HG02759 (cell line): ENCODE measurements around the gene APLP1.
"Not testable (repeated sequence)": the region's sequence is repeated elsewhere in the genome, so short reads cannot be mapped to it uniquely, and the experiment has no call there.

Experiments
- ATAC-seq: cut with Tn5 transposase; IDR thresholded peaks from one replicate; pipeline ENCODE4 v1.9.1; 2021; ENCODE audit warnings: mild to moderate bottlenecking, moderate library complexity; ENCODE audit not compliant: unreplicated experiment

Gene APLP1

GRCh38 chr19:35882114-35882832 is 13.9 kb downstream of the APLP1 start:
- no peak for ATAC-seq

GRCh38 chr19:35883882-35884281 is 15.5 kb downstream of the APLP1 start:
- ATAC-seq: no peak

GRCh38 chr19:35885225-35885738 is 16.9 kb downstream of the APLP1 start:
- ATAC-seq: no peak

- no peak for ATAC-seq
These were observed 17.5 kb downstream of the APLP1 start for GRCh38 chr19:35885904-35886303.

- no peak for ATAC-seq
These were observed 18.8 kb downstream of the APLP1 start for GRCh38 chr19:35887197-35887596.

GRCh38 chr19:35888398-35888797 is 20.0 kb downstream of the APLP1 start:
- ATAC-seq: no peak

GRCh38 chr19:35889370-35890112 is 21.2 kb downstream of the APLP1 start:
- ATAC-seq: no peak

GRCh38 chr19:35890113-35890650 is 21.8 kb downstream of the APLP1 start:
- no peak for ATAC-seq

GRCh38 chr19:35891819-35892218 is 23.4 kb downstream of the APLP1 start:
- ATAC-seq: not testable (repeated sequence)

GRCh38 chr19:35894342-35894741 is 26.0 kb downstream of the APLP1 start:
- ATAC-seq: no peak

GRCh38 chr19:35895911-35896642 is 27.7 kb downstream of the APLP1 start:
- ATAC-seq: no peak

GRCh38 chr19:35896643-35897040 is 28.3 kb downstream of the APLP1 start:
- no peak for ATAC-seq

GRCh38 chr19:35897706-35898451 is 29.5 kb downstream of the APLP1 start:
- ATAC-seq: no peak

GRCh38 chr19:35898499-35898809 is 30.1 kb downstream of the APLP1 start:
- ATAC-seq: no peak

- ATAC-seq: peak; percentile 52
These were observed 31.3 kb downstream of the APLP1 start for GRCh38 chr19:35899547-35900214.

GRCh38 chr19:35901055-35901644 is 32.8 kb downstream of the APLP1 start:
- ATAC-seq: no peak

GRCh38 chr19:35901854-35902661 is 33.7 kb downstream of the APLP1 start, which contains the start of gene HCST:
Gene HCST, plus strand, starts transcription at chr19:35902529. Its CDS starts 65 bp downstream, at chr19:35902594.
- ATAC-seq: no peak

- ATAC-seq: no peak
These were observed 34.6 kb downstream of the APLP1 start for GRCh38 chr19:35902870-35903475.
